WTC11 (cell line): Measurements from ENCODE around the gene ZNF488. TPM values are rescaled to one million over a fixed set of nuclear protein-coding genes. Genes with fewer than 3 reads are reported as not detected.

Source experiments
- ATAC-seq: fragments of 200-7000 bp; cut with Tn5 transposase; 2 replicates; pipeline ENCODE4 v1.10.0; 2021; ENCODE audit warnings: mild to moderate bottlenecking, moderate library complexity
- CTCF ChIA-PET: fragments of 300-600 bp; sonication (Branson Sonifier 250); formaldehyde crosslinking; loops from one replicate; lab custom pipeline; 2021; ENCODE audit warnings: antibody characterized with exemption; lab: Charles Lee
- POLR2A ChIA-PET: fragments of 350-600 bp; sonication (Branson Sonifier 250); formaldehyde crosslinking; loops from one replicate; lab custom pipeline; 2021; ENCODE audit warnings: antibody characterized with exemption; lab: Charles Lee
- DNase-seq: peaks from one replicate; pipeline ENCODE4 v3.0.0; 2021; ENCODE audit warnings: low spot score
- H3K27ac Mint-ChIP-seq: 2 replicates; pipeline ENCODE4 v1.8.0; 2021; ENCODE audit warnings: mixed read lengths
- H3K27me3 Mint-ChIP-seq: 2 replicates; pipeline ENCODE4 v1.8.0; 2021; ENCODE audit warnings: low read depth, mild to moderate bottlenecking, moderate library complexity, mixed read lengths
- H3K36me3 Mint-ChIP-seq: 2 replicates; pipeline ENCODE4 v1.8.0; 2021; ENCODE audit warnings: mixed read lengths
- H3K4me1 Mint-ChIP-seq: 2 replicates; pipeline ENCODE4 v1.8.0; 2022; ENCODE audit warnings: mixed read lengths
- H3K4me3 Mint-ChIP-seq: 2 replicates; pipeline ENCODE4 v1.8.0; 2021; ENCODE audit warnings: mild to moderate bottlenecking, moderate library complexity, mixed read lengths
- H3K9me3 Mint-ChIP-seq: 2 replicates; pipeline ENCODE4 v1.8.0; 2021; ENCODE audit warnings: mixed read lengths
- AFF4 ChIP-seq: sonication (generic); formaldehyde crosslinking; IDR thresholded peaks from 2 replicates; pipeline ENCODE4 v1.8.1; 2023; ENCODE audit warnings: mild to moderate bottlenecking, missing genetic modification reagents, borderline replicate concordance
- AR ChIP-seq: fragments of 250-450 bp; sonication (Bioruptor Pico); IDR thresholded peaks from 2 replicates; pipeline ENCODE4 v1.9.0; 2021; ENCODE audit warnings: mild to moderate bottlenecking
- ATF1 ChIP-seq: sonication (generic); formaldehyde crosslinking; IDR thresholded peaks from 2 replicates; pipeline ENCODE4 v1.8.1; 2023; ENCODE audit warnings: mild to moderate bottlenecking, moderate library complexity, missing genetic modification reagents
- CDX4 ChIP-seq: fragments of 250-450 bp; sonication (Bioruptor Pico); IDR thresholded peaks from 2 replicates; pipeline ENCODE4 v1.9.0; 2021; ENCODE audit warnings: moderate library complexity, mild to moderate bottlenecking, inconsistent platforms, borderline replicate concordance
- CREB1 ChIP-seq: sonication (generic); formaldehyde crosslinking; IDR thresholded peaks from 2 replicates; pipeline ENCODE4 v1.8.0; 2023; ENCODE audit warnings: mild to moderate bottlenecking, missing genetic modification reagents
- CTCF ChIP-seq: fragments of 200-600 bp; IDR thresholded peaks from 2 replicates; pipeline ENCODE4 v1.8.0; 2022; ENCODE audit warnings: antibody characterized with exemption
- ELF4 ChIP-seq: sonication (generic); formaldehyde crosslinking; IDR thresholded peaks from 2 replicates; pipeline ENCODE4 v1.8.1; 2022; ENCODE audit warnings: low read depth, mild to moderate bottlenecking, moderate library complexity, missing genetic modification reagents
- ERG ChIP-seq: fragments of 250-450 bp; sonication (Bioruptor Pico); IDR thresholded peaks from 2 replicates; pipeline ENCODE4 v1.8.0; 2021; ENCODE audit warnings: mild to moderate bottlenecking
- ETV6 ChIP-seq: sonication (generic); formaldehyde crosslinking; IDR thresholded peaks from 2 replicates; pipeline ENCODE4 v1.8.1; 2022; ENCODE audit warnings: mild to moderate bottlenecking, missing genetic modification reagents
- FOXP1 ChIP-seq: sonication (generic); formaldehyde crosslinking; IDR thresholded peaks from 2 replicates; pipeline ENCODE4 v1.8.0; 2022; ENCODE audit warnings: missing genetic modification reagents, mild to moderate bottlenecking, moderate library complexity, borderline replicate concordance
- GTF2I ChIP-seq: fragments of 250-450 bp; sonication (Bioruptor Pico); conservative IDR thresholded peaks from 2 replicates; pipeline ENCODE4 v1.4.0; 2021; ENCODE audit warnings: mild to moderate bottlenecking
- IRF2 ChIP-seq: sonication (generic); formaldehyde crosslinking; IDR thresholded peaks from 2 replicates; pipeline ENCODE4 v1.8.0; 2022; ENCODE audit warnings: low read depth, missing genetic modification reagents, borderline replicate concordance
- JUN ChIP-seq: sonication (generic); formaldehyde crosslinking; IDR thresholded peaks from 2 replicates; pipeline ENCODE4 v1.8.0; 2023; ENCODE audit warnings: mild to moderate bottlenecking, missing genetic modification reagents
- MAX ChIP-seq: sonication (generic); formaldehyde crosslinking; IDR thresholded peaks from 2 replicates; pipeline ENCODE4 v1.8.0; 2022; ENCODE audit warnings: mild to moderate bottlenecking, missing genetic modification reagents
- MXD4 ChIP-seq: fragments of 250-450 bp; sonication (Bioruptor Pico); IDR thresholded peaks from 2 replicates; pipeline ENCODE4 v1.8.0; 2021; ENCODE audit warnings: mild to moderate bottlenecking, moderate library complexity, borderline replicate concordance
- NFE2L1 ChIP-seq: sonication (generic); formaldehyde crosslinking; IDR thresholded peaks from 2 replicates; pipeline ENCODE4 v1.8.1; 2023; ENCODE audit warnings: missing genetic modification reagents
- NR2C2 ChIP-seq: sonication (generic); formaldehyde crosslinking; IDR thresholded peaks from 2 replicates; pipeline ENCODE4 v1.8.0; 2022; ENCODE audit warnings: mild to moderate bottlenecking, missing genetic modification reagents
- PRRX2 ChIP-seq: fragments of 250-450 bp; sonication (Bioruptor Pico); IDR thresholded peaks from 2 replicates; pipeline ENCODE4 v1.8.0; 2021; ENCODE audit warnings: mild to moderate bottlenecking
- RELA ChIP-seq: sonication (generic); formaldehyde crosslinking; IDR thresholded peaks from 2 replicates; pipeline ENCODE4 v1.8.1; 2022; ENCODE audit warnings: missing genetic modification reagents, mild to moderate bottlenecking, borderline replicate concordance
- SP1 ChIP-seq: sonication (generic); formaldehyde crosslinking; conservative IDR thresholded peaks from 2 replicates; pipeline ENCODE4 v1.8.1; 2022; ENCODE audit warnings: missing genetic modification reagents
- TP53 ChIP-seq: sonication (generic); formaldehyde crosslinking; IDR thresholded peaks from 2 replicates; pipeline ENCODE4 v1.8.1; 2023; ENCODE audit warnings: mild to moderate bottlenecking, missing genetic modification reagents
- ZBTB21 ChIP-seq: sonication (generic); formaldehyde crosslinking; IDR thresholded peaks from 2 replicates; pipeline ENCODE4 v1.8.1; 2023; ENCODE audit warnings: mild to moderate bottlenecking, missing genetic modification reagents, borderline replicate concordance
- ZNF138 ChIP-seq: sonication (generic); formaldehyde crosslinking; conservative IDR thresholded peaks from 2 replicates; pipeline ENCODE4 v1.8.1; 2022; ENCODE audit warnings: mild to moderate bottlenecking, moderate library complexity, missing genetic modification reagents
- ZNF396 ChIP-seq: fragments of 250-450 bp; sonication (Bioruptor Pico); IDR thresholded peaks from 2 replicates; pipeline ENCODE4 v1.8.0; 2021; ENCODE audit warnings: mild to moderate bottlenecking, moderate library complexity, borderline replicate concordance
- ZNF416 ChIP-seq: fragments of 250-450 bp; sonication (Bioruptor Pico); IDR thresholded peaks from 2 replicates; pipeline ENCODE4 v1.9.0; 2021; ENCODE audit warnings: mild to moderate bottlenecking, inconsistent platforms
- total RNA-seq: library from RNA; stranded (reverse); gene quantifications from 3 replicates; pipeline ENCODE4 v1.2.3, GENCODE V29; 2021

ZNF488 gene
- total RNA-seq, 1 experiment from 2014 or later = 8.7 TPM

GRCh38 chr10:47410862-47411261, 26.8 kb upstream of the ZNF488 start (continued):
- TF ChIP-seq AR (no peak), RELA (CRISPR knock-in tag) (no peak), MAX (CRISPR knock-in tag) (no peak), FOXP1 (CRISPR knock-in tag) (no peak), CDX4 (no peak), MXD4 (CRISPR knock-in tag) (no peak), ZNF138 (CRISPR knock-in tag) (no peak), ATF1 (CRISPR knock-in tag) (no peak), ETV6 (CRISPR knock-in tag) (no peak), JUN (no peak)

GRCh38 chr10:47410271-47410670, 26.2 kb upstream of the ZNF488 start:
- DNase-seq = no peak
- Mint-ChIP-seq H3K36me3 (no peaks in the 10 kb centered on the region), H3K27me3 (no peaks in the 10 kb centered on the region), H3K4me3 (no peak overlapping the region), H3K9me3 (no peaks in the 10 kb centered on the region), H3K27ac (no peak overlapping the region), H3K4me1 (no peaks in the 10 kb centered on the region)
- no peak for ATAC-seq
- ChIA-PET POLR2A (no interaction called here), CTCF (no interaction called here)
- no peak for TF ChIP-seq ZNF396
- TF ChIP-seq ERG (CRISPR knock-in tag) = no peak
- TF ChIP-seq CREB1 (CRISPR knock-in tag) = no peak
- no peak for TF ChIP-seq ELF4 (CRISPR knock-in tag)

GRCh38 chr10:47409866-47410256, 25.8 kb upstream of the ZNF488 start:
- TF ChIP-seq ELF4 (CRISPR knock-in tag) (no peak), NFE2L1 (CRISPR knock-in tag) (no peak), CTCF (no peak), IRF2 (CRISPR knock-in tag) (no peak), PRRX2 (CRISPR knock-in tag) (no peak), JUN (no peak), GTF2I (CRISPR knock-in tag) (no peak), ZNF416 (CRISPR knock-in tag) (no peak), TP53 (CRISPR knock-in tag) (no peak), SP1 (no peak), NR2C2 (no peak), ZBTB21 (CRISPR knock-in tag) (no peak), MXD4 (CRISPR knock-in tag) (no peak), AFF4 (no peak)
- no peaks in the 10 kb centered on the region for H3K36me3 Mint-ChIP-seq
- no peak overlapping the region for H3K4me3 Mint-ChIP-seq
- no peak overlapping the region for H3K27ac Mint-ChIP-seq
- DNase-seq = no peak
- ATAC-seq = no peak
- H3K9me3 Mint-ChIP-seq = no peaks in the 10 kb centered on the region
- peaks cover under 1% of the 10 kb centered on the region; the same call in 1 of the 2 replicates for H3K4me1 Mint-ChIP-seq
- ChIA-PET CTCF (no interaction called here), POLR2A (no interaction called here)
- H3K27me3 Mint-ChIP-seq = no peaks in the 10 kb centered on the region
